ENCODE results near the gene LMF1. TPM values are rescaled to one million over a fixed set of nuclear protein-coding genes. Genes with fewer than 3 reads are reported as not detected.
A peak's percentile ranks its signal among the peaks of the same experiment; 100 is the strongest.
"Not testable (repeated sequence)": the region's sequence is repeated elsewhere in the genome, so short reads cannot be mapped to it uniquely, and the experiment has no call there.

The LMF1 gene
- total RNA-seq, 1 donor from 2014 or later = 19.0 TPM

DNA sequence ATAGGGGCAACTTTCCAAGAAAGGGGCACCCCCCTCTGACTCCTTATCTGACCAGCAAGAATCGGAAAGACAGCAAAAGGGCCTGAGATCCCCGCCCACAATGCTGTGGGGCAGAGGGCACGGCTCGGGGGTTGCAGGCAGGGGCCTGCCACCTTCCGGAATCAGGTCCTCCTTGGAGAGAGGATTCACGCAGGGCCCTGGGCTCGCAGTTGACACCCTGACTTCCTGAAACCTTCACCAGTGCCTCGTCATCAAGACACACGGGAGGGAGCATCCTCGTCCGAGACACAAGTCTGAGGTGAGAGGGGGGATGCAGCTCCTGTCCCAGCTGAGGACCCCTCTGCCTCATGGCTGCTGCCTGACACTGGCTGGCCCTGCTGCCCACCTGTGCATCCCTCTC, 81.2 kb downstream of the LMF1 start:
- H3K9me3 ChIP-seq = peaks cover 2% of the 10 kb centered on the region
- ATAC-seq = no peak
- H3K4me1 ChIP-seq = no peaks in the 10 kb centered on the region
- no peak for DNase-seq
- intact Hi-C loops (cut with DNase I) = no loop called here
- H3K4me3 ChIP-seq = no peak overlapping the region
- H3K27me3 ChIP-seq = no peaks in the 10 kb centered on the region
- TF ChIP-seq, protein P1, sequence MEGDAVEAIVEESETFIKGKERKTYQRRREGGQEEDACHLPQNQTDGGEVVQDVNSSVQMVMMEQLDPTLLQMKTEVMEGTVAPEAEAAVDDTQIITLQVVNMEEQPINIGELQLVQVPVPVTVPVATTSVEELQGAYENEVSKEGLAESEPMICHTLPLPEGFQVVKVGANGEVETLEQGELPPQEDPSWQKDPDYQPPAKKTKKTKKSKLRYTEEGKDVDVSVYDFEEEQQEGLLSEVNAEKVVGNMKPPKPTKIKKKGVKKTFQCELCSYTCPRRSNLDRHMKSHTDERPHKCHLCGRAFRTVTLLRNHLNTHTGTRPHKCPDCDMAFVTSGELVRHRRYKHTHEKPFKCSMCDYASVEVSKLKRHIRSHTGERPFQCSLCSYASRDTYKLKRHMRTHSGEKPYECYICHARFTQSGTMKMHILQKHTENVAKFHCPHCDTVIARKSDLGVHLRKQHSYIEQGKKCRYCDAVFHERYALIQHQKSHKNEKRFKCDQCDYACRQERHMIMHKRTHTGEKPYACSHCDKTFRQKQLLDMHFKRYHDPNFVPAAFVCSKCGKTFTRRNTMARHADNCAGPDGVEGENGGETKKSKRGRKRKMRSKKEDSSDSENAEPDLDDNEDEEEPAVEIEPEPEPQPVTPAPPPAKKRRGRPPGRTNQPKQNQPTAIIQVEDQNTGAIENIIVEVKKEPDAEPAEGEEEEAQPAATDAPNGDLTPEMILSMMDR (IDR thresholded peaks at IDR 0.05) = no peak
- H3K27ac ChIP-seq = no peak overlapping the region
- peaks cover 10% of the 10 kb centered on the region for H3K36me3 ChIP-seq

DNA sequence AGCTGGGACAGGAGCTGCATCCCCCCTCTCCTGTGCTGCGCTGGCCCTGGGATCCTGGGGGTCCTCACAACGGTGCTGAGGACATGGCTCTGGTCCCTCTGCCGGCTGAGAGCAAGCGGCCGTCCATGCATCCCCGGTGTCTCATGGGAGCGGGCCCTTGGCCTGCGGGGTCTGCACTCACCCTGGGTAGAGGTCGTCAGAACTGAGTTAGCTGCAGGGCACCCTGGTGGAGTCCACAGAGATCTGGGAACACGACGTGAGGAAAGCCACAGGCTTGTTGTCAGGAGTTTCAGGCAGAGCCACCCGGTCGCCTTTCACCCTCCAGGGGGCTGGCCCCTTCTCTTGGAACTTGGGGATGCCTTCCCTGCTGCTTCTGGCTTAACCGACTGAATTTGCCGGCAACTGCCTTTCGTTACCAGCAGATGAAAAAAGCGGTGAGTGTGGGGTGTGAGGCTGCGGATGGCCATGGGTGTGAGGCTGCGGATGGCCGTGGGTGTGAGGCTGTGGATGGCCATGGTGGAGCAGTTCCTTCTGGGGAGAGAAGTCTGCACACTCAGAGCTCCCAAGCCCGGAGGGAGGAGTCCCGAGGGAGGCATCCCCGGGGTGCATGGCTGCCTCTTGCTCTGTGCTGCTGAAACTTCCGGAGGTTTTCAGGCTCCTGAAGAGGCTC, 81.7 kb downstream of the LMF1 start:
- intact Hi-C loops (cut with DNase I) = no loop called here
- H3K27me3 ChIP-seq = no peaks in the 10 kb centered on the region
- H3K4me3 ChIP-seq = no peak overlapping the region
- H3K9me3 ChIP-seq = peaks cover 7% of the 10 kb centered on the region
- H3K4me1 ChIP-seq = no peaks in the 10 kb centered on the region
- peaks cover 10% of the 10 kb centered on the region for H3K36me3 ChIP-seq
- ATAC-seq (no peak), DNase-seq (no peak)
- TF ChIP-seq, protein P1 (IDR thresholded peaks at IDR 0.05) = no peak
- H3K27ac ChIP-seq = no peak overlapping the region

DNA sequence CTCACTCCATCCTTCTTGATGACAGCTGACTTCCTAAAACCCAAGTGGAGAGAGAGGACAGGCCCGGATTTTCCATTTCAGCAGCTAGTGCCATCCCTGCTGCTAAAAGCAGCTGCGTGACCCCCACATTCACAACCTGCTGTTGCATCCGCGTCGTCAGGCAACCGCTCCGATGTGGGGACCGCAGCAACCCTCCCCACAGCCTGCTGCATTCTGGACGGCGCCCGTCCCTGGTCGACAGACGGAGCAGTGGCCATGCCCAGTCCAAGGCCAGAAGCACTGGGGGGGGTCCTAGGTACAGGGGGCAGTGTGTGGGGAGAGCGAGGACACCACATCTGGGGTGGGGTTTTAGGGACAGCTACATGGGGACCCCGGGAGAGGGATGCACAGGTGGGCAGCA, 82.3 kb downstream of the LMF1 start:
- H3K27ac ChIP-seq; H3K4me3 ChIP-seq; H3K9me3 ChIP-seq; H3K4me1 ChIP-seq; intact Hi-C loops (cut with DNase I); H3K27me3 ChIP-seq; DNase-seq; ATAC-seq: not testable (repeated sequence)
- H3K36me3 ChIP-seq = peaks cover 10% of the 10 kb centered on the region

DNA sequence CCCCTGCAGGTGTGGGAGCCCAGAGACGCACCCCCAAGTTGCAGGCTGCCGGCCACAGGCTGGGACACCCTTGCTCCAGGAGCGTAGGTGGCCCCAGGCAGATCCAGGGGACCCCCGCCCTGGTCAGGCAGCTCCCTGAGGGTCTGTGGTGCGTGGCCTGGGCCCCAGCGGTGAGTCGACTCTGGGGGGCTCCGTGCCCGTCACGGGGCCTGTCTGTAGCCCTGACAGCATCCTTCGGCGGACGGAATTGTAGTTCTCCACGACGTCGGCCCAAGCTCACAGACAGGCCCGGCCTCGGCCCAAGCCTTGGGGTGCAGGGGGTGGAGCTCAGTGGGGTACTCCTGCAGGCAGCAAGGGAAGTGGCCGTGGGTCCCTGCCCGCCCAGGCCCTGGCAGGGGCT, 82.9 kb downstream of the LMF1 start:
- intact Hi-C loops (cut with DNase I) = no loop called here
- H3K27me3 ChIP-seq = no peaks in the 10 kb centered on the region
- TF ChIP-seq, protein P1 (IDR thresholded peaks at IDR 0.05) = no peak
- H3K9me3 ChIP-seq = peaks cover 10% of the 10 kb centered on the region
- H3K27ac ChIP-seq = no peak overlapping the region
- H3K4me3 ChIP-seq = no peak overlapping the region
- DNase-seq = no peak
- peaks cover 10% of the 10 kb centered on the region for H3K36me3 ChIP-seq
- no peaks in the 10 kb centered on the region for H3K4me1 ChIP-seq
- ATAC-seq = no peak

DNA sequence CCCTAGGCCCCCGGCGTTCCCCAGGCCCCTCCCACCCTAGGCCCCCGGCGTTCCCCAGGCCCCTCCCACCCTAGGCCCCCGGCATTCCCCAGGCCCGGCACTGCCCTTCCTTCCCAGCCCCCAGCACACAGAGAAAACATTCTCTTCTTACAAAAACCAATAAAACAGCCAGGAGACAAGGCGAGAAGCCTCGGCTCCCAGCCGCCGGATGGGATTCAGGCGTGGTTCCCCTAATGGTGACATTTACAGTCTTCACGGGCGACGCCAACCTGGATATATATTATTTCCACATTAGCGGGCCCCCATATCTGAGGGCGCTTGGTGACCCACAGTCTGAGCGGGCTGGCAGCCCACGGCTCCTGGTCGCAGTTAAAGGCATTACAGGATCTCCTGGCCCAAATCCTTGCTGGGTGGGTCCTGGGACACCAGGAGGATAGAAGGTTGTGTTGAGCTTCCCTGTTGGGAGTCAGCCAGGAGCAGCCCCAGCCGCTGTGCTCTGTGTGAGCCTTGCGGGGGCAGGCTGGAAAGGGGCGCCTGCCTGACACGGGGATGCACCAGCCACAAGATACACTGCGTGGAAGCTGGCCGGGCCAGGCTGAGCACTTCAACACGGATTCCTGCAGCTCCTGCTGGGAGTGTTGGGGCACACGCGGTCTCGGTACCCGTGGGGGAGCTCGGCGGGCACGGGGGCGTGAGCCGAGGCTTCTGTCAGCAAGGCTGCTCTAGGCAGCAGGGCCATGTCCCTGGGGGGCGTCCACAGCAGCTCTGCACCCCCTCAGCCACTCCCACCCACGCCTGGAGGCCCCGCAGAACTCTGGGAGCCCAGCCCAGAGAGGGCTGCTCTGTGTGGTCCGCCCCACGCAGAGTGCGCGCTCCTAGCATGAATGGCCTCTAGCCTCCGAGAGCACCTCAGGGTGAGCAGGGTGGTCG, 83.7 kb downstream of the LMF1 start:
- peaks cover 10% of the 10 kb centered on the region for H3K36me3 ChIP-seq
- ATAC-seq (peak; percentile 9), DNase-seq (no peak)
- no peak overlapping the region for H3K27ac ChIP-seq
- H3K27me3 ChIP-seq = no peaks in the 10 kb centered on the region
- no peak overlapping the region for H3K4me3 ChIP-seq
- peaks cover 10% of the 10 kb centered on the region for H3K9me3 ChIP-seq
- TF ChIP-seq, protein P1 (IDR thresholded peaks at IDR 0.05) = no peak
- no peaks in the 10 kb centered on the region for H3K4me1 ChIP-seq
- intact Hi-C loops (cut with DNase I) = no loop called here

DNA sequence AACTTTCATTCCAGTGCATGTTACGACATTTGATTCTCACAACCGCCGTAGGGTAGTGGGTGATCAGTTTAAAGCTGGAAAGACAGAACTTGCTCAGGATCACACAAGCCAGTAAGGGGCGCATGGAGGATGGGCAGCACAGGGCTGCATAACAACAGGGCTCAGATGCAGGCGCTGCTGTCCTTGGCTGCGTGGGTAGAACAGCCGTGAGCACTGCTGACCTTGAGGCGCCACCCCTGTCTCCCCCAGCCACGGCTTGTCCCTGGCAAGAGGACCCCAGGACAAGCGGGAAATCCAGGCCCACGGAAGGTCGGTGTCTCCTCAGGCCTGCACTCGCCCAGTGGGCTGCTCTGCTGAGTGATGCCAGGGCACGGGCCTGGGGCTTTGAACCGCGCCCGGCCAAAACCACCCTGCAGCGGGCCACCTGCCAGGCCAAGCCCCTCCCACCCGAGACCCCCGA, 84.7 kb downstream of the LMF1 start:
- no peak overlapping the region for H3K4me3 ChIP-seq
- peaks cover under 1% of the 10 kb centered on the region for H3K36me3 ChIP-seq
- TF ChIP-seq, protein P1 (IDR thresholded peaks at IDR 0.05) = no peak
- ATAC-seq = no peak
- DNase-seq = no peak
- no peaks in the 10 kb centered on the region for H3K4me1 ChIP-seq
- H3K27me3 ChIP-seq = no peaks in the 10 kb centered on the region
- no peak overlapping the region for H3K27ac ChIP-seq
- H3K9me3 ChIP-seq = peaks cover 10% of the 10 kb centered on the region
- intact Hi-C loops (cut with DNase I) = no loop called here

All from upper lobe of right lung (tissue), 1 donor.